DMS53 treated with DMSO at 0.1 percent for 48 hours (cell line): ENCODE measurements around the gene HYAL3.
"Not testable (repeated sequence)": the region's sequence is repeated elsewhere in the genome, so short reads cannot be mapped to it uniquely, and the experiment has no call there.

ENCODE experiments used
- DNase-seq: peaks from one replicate; lab custom pipeline; 2025; ENCODE audit not compliant: unreplicated experiment; lab: John Stamatoyannopoulos, UW

The HYAL3 gene

DNA sequence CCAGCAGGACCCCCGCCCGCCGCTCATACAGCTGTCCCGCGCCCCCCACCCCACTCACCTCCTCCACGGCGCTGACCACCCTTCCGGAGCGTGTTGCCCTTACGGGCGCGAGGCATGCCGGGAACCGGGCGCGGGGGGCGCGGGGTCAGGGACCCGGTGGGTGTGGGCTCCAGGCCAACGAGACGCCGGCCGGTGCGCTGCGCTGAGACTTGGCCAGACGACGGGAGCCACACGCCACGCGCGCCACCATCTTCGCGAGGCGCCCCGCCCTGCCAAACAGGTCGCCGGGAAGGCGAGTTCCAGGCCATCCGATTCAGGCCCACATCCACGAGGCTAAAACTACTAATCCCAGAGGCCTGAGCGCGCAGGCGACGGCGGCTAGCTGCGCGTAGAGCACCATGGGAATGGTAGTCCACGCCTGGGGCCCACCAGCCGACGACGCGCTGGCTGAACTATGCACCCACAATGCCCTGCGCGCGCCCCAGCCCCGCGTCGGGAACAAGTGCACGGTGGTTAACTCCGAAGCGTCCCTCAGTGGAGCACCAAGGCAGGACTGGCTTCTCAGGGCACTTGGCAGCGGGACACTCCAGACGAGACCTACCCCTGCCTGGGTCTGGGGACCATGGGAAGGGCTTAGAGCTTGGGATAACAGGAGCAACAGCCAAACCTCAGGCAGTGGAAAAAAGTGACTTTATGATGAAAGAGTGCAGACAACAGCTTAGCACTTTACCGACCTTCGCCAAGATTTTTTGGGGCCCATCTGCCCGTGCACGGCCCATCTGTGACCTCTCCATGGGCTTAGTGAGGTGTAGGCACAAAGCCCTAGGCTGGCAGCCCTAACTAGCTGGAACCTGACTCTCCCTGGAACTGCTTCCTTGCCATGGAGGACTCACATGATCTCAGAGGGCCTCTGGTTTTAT lies 6.8 kb downstream of the HYAL3 start, which contains the start of gene IFRD2:
IFRD2 (minus strand) TSS at position 271 of the 920 bp plus-strand sequence; CDS start at position 116, 155 bp downstream.
- DNase-seq, result peak; percentile 75

DNA sequence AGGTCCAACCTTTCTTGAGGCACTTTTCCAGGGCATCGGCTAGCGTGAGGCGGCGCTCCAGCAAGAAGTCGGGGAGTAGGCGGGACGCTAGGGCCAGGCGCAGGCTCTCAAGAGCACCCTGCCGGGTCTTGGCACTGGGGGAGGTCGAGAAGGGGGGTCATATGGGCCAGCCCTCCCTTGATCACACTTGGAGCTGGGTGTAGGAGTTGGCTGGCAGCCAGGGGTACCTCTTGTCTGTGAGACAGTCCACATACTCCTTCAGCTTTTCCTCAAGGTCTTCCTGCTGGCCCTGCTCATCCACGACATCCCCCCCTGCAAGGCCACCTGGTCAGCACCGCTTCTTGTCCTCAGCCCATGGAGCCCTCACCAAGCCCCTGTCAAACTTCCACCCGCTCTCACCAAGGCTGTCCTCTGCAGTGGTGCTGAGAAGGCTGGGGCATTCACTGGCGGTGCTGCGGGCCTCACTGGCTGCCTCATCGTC lies 9.0 kb downstream of the HYAL3 start:
- DNase-seq, result no peak

DNA sequence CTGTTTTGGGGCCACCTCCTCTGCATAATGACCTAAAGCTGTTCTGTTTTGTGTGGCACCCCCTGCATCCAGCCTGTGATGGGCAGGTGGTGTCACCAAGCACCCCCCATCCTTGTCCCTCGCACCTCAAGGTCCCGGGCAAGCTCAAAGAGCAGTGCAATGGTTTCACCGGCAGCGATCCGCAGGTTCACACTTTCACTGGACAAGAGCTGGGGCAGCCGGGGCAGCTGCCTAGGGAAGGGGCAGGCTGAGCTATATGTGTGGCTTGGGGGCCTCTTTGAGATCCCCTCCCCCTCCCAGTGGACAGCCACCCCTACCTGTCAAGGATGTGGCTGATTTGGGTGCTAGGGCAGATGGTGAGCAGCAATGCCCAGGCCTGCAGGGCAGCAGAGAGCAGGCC lies 10.1 kb downstream of the HYAL3 start:
- no peak for DNase-seq

DNA sequence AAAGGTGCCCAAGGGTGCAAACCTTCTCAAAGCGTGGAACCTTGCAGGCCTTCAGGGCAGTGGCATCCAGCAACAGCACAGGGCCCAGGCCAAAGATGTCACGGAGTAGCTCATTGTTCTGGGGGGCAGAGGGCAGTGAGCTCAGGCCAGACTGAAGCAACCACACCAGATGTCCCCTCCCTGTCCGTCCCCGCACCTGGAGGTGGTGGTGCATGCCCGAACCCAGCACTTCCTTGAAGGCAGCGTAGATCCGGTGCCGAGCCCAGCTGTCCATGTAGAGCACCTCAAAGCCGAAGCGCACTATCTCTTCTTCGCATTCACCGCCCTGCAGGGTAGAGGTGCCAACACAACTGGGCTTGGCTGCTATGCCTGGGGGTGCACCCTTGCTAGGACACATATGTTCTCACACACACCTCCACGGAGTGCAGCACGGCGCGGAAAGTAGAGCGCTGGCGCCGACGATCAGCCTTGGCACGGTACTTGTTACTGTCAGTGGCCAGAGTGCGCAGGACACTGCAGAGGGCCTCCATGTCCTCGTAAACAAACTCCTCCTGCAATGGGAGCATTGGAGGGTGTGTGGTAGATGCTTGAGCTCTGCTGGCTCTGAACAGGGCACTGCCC lies 10.7 kb downstream of the HYAL3 start:
- no peak for DNase-seq

DNA sequence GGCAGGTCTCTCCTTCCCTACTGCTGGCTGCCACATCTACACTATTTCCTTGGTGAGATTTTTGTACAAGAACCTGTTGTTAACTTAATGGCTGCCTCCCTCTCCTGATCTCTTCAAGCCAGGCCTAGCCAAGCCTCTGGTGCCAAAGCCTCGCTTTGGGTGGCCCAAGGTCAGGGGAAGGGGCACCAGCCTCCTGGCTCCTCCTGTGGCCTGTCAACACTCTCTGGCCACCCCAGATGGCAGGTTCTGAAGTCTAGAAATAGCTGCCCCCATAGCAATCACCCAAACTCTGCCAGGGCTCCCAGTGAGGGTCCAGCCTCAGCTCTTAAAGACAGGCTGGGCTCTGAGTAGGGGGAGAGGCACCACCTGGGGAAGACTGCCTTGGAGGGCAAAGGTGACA lies 11.9 kb downstream of the HYAL3 start:
- no peak for DNase-seq

DNA sequence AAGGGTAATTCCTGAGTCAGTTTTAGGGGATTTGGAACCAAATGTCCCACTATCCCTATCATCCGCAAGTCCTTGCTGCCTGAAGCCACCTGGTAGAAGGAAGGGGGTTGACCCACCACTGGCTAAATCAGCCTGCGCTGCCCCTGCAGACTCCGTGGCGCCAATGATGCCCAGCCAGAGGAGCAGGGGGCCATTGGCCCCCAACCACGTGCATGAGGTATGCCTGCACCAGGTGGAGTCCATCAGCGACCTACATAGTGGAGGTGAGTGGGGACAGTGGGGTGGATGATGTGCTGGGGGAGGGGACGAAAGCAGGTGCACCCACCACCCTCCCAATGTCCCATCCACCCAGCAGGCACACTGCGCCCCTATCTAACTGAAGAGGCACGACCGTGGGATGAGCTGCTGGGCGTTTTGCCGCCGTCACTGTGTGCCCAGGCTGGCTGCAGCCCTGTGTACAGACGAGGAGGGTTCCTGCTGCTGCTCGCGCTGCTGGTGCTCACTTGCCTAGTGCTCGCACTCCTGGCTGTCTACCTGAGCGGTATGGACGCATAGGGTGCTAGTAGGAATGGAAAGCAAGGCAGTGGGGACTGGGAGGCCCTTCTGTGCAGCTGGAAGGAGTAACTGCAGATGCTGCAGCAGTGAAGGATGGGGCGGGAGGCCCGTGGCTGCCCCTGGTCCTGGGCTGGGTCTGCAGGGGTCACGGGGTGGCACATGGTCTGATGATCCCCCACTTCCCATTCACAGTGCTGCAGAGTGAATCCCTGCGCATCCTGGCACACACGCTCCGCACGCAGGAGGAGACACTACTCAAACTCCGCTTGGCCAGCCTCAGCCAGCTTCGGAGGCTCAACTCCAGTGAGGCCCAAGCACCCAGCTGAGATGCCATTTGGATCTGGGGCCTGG lies 12.6 kb downstream of the HYAL3 start:
- DNase-seq, result no peak

- DNase-seq, result not testable (repeated sequence)
Observed at GRCh38 chr3:50284121-50284520, 15.1 kb downstream of the HYAL3 start.

DNA sequence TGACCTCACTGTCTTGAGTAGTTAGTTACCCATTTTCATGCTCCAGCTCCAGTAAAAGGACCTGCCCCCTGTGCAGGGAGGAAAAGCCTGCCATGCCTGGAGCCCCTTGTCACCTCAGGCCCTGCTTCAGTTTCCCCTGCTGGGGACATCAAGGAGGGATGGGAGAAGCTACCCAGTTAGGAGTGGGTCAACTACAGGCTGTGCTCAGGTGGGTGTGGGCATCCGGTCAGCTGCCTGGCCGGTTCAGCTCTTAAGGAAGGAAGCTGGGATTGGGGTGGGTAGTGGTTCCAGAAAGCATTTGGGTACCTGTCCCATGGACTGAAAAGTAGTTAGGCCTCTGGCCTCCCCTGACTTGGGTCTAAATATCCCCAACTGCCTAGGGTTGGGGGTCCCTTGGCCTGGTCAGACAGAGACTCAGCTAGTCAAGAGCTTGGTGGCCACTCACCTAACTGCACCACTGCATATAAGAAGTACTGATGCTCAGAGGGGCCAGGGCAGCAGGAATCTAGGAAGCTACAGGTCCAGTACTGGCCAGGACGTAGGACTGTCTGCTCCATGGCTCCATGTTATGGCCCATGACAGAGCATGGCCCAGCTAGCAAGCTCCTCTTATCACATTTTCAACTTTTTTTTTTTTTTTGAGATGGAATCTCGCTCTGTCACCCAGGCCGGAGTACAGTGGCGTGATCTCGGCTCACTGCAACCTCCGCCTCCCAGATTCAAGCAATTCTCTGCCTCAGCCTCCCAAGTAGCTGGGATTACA lies 19.8 kb downstream of the HYAL3 start:
- no peak for DNase-seq

DNA sequence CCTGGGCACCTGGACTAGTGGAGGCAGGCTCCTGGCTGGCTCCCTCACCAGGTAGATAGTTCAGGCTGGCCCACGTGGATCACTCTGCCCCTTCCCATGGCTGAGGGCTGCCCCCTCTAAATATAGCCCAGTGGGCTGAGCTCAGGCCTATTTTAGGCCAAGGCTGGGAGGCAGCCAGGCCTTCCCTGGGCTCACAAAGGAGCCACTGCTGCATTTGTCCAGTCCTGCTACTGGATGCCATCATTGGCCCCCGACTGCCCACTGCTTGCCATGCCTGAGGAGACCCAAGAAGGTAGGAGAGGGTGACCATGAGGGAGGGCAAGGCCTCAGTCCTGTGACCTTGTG lies 20.4 kb downstream of the HYAL3 start, which contains the start of gene LSMEM2:
LSMEM2 (plus strand) TSS at position 208 of the 345 bp plus-strand sequence; CDS start at position 235, 27 bp downstream.
- no peak for DNase-seq

GRCh38 chr3:50278123-50278879 lies 20.9 kb downstream of the HYAL3 start:
- no peak for DNase-seq

- no peak for DNase-seq
Observed at GRCh38 chr3:50276762-50277101, 22.5 kb downstream of the HYAL3 start.

DNA sequence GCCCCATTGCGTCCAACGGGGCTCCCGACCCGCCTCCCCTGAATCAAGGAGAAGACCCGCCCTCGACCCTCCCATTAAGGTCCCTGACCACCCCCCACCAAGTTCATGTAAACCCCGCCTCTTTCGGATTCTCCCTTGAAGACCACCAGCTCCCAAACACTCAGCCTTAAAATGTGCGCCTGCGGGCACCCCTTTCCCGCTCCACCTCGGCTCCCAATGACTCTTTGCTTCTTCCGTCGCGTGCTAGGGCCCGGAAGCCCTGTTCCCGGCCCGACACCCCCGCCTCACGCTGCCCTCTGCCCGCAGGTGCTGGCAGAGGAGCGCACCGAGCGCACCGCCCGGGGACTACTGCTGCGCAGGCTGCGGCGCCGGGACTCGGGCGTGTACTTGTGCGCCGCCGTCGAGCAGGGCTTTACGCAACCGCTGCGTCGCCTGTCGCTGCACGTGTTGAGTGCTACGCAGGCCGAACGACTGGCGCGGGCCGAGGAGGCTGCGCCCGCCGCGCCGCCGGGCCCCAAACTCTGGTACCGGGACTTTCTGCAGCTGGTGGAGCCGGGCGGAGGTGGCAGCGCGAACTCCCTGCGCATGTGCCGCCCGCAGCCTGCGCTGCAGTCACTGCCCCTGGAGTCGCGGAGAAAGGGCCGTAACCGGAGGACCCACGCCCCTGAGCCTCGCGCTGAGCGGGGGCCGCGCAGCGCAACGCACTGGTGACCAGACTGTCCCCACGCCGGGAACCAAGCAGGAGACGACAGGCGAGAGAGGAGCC lies 23.0 kb downstream of the HYAL3 start:
- no peak for DNase-seq

GRCh38 chr3:50275141-50275995 lies 23.8 kb downstream of the HYAL3 start:
- DNase-seq, result no peak

DNA sequence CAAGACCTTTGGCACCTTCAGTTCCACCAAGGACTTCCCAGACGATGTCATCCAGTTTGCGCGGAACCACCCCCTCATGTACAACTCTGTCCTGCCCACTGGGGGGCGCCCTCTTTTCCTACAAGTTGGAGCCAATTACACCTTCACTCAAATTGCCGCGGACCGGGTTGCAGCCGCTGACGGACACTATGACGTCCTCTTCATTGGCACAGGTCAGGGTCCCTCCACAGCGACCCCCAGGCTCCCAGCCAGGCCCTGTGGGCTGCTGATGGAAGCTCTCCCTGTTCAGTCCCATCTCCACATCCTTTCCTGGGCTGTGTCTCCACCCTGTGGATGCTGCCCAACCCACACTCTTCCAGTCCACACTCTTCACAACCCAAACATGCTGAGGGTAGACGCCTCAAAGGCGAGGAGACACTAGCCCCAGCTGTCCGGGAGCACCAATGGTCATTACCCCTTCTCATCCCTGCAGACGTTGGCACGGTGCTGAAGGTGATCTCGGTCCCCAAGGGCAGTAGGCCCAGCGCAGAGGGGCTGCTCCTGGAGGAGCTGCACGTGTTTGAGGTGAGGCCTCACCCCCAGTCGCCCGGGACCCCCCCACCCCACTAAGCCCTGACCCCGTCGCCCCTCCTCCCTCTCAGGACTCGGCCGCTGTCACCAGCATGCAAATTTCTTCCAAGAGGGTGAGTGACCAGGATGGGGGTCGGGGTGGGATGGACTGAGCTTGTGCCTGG lies 24.7 kb downstream of the HYAL3 start:
- peak; percentile 20 for DNase-seq

DNA sequence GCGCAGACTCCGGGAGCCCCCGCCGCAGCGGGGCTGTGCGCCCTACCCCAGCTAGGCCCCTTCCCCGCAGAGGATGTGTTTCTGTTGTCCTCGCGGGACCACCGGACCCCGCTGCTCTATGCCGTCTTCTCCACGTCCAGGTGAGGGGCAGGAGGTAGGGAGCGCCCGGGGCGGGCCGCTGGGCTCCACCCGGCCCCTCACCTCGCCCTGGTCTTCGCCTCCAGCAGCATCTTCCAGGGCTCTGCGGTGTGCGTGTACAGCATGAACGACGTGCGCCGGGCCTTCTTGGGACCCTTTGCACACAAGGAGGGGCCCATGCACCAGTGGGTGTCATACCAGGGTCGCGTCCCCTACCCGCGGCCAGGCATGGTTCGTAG lies 25.5 kb downstream of the HYAL3 start:
- DNase-seq, result no peak

DNA sequence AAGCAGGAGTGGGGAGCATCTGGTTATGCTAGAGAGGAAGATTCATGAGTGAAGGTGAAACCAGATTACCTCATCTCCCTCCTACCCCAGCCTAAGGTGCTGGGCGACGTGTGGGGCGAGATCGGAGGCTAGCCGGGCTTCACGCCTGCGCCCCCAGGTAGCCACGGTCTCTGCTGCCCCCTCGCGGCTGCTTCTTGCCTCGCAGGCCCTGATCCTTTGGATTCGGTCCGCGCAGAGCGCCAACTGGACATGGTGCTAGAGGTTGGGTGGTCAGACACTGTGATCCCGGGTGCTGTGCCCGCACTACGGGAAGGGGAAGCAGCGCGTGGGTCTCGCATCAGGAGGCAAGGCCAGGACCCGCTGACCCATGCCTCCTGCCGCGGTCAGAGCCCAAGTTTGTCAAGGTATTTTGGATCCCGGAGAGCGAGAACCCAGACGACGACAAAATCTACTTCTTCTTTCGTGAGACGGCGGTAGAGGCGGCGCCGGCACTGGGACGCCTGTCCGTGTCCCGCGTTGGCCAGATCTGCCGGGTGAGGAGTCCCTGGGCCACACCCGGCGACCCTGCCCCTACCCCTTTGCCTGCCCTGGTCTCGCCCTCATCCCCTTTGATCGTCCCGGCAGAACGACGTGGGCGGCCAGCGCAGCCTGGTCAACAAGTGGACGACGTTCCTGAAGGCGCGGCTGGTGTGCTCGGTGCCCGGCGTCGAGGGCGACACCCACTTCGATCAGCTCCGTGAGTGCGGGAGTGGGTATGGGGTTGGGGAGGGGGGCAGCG lies 26.1 kb downstream of the HYAL3 start:
- peak; percentile 20 for DNase-seq

DNA sequence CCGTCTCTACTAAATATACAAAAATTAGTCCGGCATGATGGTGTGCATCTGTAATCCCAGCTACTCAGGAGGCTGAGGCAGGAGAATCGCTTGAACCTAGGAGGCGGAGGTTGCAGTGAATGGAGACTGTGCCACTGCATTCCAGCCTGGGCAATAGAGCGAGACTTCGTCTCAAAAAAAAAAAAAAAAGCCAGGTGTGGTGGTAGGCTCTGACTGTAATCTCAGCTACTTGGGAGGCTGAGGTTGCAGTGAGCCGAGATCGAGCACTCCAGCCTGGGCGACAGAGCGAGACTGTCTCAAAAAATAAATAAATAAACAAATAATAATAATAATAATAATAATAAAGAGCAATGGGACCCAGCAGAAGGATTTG lies 26.7 kb downstream of the HYAL3 start:
- not testable (repeated sequence) for DNase-seq
